Bronchial epithelial cell (primary cell): Measurements from ENCODE around the gene AGAP1. TPM values are rescaled to one million over a fixed set of nuclear protein-coding genes. Genes with fewer than 3 reads are reported as not detected.
A peak's percentile ranks its signal among the peaks of the same experiment; 100 is the strongest.

Experiments
- DNase-seq: peaks from one replicate; pipeline ENCODE4 v3.0.0-alpha.2; 2010; ENCODE audit warnings: low read depth
- FAIRE-seq: peaks from 2 replicates; lab custom pipeline; 2011; peaks lifted over from hg19 to GRCh38; lab: Jason Lieb, UNC
- H3K27me3 ChIP-seq: 2 replicates; pipeline ENCODE4 v1.5.1; 2011; ENCODE audit warnings: low read length; ENCODE audit not compliant: control insufficient read depth, insufficient read depth
- H3K36me3 ChIP-seq: 2 replicates; pipeline ENCODE4 v1.5.1; 2011; ENCODE audit warnings: low read length; ENCODE audit not compliant: control insufficient read depth, insufficient read depth
- H3K4me3 ChIP-seq: 2 replicates; pipeline ENCODE4 v1.5.1; 2011; ENCODE audit warnings: mild to moderate bottlenecking, low read depth, low read length, control low read depth
- total RNA-seq: library from RNA; depleted of rRNA; stranded (reverse); fragments of >200 nt; gene quantifications from 2 replicates; pipeline ENCODE4 v1.2.1, GENCODE V29; 2014
- TF ChIP-seq, protein P1 (sequence below): IDR thresholded peaks from 2 replicates; pipeline ENCODE4 v1.5.1; 2011; ENCODE audit warnings: mild to moderate bottlenecking, moderate library complexity, low read length, control low read depth, inconsistent platforms; ENCODE audit not compliant: insufficient read depth, severe bottlenecking

Gene AGAP1
- total RNA-seq, 1 donor from 2014 or later: 22.4 TPM

DNA sequence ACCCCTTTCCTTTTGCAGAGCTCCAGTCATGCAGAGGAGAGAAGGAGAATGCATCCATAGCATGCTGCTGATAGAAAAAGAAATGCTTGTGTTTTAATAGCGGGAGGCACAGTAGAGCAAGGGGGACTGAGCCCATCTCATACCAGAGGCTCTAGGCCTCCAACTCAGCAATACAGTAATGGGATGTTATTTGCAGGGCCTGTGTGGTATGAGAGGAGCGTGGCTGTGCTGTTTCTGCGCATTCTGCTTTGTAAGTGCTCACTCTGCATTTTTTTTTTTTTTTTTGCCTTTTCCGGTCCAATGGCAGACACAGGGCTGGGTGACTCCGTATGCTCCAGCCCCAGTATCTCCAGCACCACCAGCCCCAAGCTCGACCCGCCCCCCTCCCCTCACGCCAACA, 474.3 kb downstream of the AGAP1 start:
- TF ChIP-seq, protein P1, sequence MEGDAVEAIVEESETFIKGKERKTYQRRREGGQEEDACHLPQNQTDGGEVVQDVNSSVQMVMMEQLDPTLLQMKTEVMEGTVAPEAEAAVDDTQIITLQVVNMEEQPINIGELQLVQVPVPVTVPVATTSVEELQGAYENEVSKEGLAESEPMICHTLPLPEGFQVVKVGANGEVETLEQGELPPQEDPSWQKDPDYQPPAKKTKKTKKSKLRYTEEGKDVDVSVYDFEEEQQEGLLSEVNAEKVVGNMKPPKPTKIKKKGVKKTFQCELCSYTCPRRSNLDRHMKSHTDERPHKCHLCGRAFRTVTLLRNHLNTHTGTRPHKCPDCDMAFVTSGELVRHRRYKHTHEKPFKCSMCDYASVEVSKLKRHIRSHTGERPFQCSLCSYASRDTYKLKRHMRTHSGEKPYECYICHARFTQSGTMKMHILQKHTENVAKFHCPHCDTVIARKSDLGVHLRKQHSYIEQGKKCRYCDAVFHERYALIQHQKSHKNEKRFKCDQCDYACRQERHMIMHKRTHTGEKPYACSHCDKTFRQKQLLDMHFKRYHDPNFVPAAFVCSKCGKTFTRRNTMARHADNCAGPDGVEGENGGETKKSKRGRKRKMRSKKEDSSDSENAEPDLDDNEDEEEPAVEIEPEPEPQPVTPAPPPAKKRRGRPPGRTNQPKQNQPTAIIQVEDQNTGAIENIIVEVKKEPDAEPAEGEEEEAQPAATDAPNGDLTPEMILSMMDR: no peak
- H3K4me3 ChIP-seq: no peak overlapping the region
- FAIRE-seq (no peak), DNase-seq (no peak)
- H3K36me3 ChIP-seq: peaks cover 1% of the 10 kb centered on the region
- H3K27me3 ChIP-seq: no peaks in the 10 kb centered on the region

DNA sequence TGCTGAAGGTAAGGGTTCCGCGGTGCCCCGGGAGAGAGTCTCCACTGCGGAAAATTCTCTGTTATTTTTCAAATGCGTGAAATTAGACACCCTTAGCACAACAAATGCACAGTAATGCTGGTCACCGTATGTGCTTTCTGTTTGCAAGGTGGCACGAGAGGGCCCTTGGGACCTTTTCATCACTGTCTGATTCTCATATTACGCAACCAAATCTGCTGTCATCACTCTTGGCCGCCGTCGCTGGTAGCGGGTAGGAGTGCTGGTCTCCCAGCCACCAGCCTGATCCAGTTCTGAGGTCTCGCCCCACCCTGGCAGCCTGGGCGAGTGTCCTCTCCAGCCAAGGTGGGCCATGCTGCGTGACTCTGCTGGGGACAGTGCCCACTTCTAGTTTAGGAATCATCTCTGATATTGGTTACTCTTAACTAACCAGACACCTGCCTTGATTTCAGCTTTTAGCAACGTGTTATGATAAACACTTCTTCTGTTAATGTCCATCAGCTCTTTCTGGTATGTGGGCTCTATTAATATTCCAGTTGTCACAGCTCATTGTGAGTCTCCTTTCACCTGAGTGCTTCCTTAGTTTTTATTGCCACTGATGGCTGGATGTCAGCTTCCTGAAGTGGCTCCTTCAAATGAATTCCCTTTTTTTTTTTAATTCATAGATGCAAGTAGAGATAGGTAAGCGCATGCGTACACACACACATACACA, 474.9 kb downstream of the AGAP1 start:
- H3K4me3 ChIP-seq: no peak overlapping the region
- FAIRE-seq (no peak), DNase-seq (no peak)
- H3K36me3 ChIP-seq: peaks cover 1% of the 10 kb centered on the region
- no peaks in the 10 kb centered on the region for H3K27me3 ChIP-seq
- TF ChIP-seq, protein P1: no peak

DNA sequence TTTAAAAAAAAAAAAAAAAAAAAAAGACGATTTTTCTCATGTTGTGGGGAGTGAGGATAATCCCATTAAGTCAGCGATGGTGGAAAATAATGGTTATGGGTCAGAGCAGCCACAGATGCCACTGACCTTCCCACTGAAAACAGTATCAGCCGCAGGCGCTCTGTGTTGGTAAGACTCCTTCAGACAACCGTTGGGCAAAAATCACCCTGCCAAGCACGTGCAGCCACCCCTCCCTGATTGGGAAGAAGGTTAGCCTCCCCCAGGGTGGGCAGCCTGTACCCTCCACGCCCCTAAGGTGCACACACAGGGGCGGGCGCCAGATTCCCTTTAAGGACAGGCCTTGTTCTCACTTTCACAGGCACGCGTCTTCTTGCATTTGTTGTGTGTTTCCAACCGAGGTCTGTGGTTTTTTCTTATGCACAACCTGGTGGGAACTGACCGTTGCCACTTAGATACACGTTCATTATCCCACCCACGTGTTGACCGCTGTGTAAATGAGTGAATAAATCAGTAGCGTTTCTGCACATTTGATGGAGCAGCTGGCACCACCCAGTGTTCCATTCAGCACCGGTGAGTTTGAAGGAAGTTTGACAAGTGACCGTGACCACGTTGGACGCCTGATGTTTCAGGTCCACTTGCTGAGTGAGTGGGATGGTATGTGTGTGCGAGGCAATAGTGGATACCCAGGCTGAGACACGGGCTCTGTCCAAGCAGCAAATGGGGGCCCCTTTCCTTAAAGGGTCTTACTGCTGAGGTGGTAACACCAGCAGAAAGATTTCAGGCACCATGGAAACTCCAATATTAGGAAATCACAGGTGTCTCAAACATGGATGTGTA, 476.6 kb downstream of the AGAP1 start:
- TF ChIP-seq, protein P1: no peak
- Histone ChIP-seq H3K36me3 (peaks cover 2% of the 10 kb centered on the region), H3K27me3 (no peaks in the 10 kb centered on the region), H3K4me3 (no peak overlapping the region)
- no peak for DNase-seq
- peak; percentile 32 for FAIRE-seq

DNA sequence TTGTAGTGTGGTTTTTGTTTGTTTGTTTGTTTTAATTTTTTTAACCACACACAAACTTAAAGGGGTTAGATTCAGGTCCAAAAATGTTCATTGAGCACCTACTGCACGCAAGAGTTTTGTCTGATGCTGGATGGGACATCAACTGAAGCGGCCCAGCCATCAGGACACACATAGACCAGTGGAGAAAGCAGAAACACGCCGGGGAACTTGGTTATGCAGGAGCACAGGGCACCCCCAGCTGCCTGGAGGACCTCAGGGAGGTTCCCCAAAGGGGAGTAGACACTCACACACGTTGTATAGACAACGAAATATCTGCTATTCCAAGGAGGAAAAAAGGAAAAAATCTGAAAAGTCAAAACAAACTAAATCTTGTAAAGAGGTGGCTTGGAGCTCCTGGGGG, 482.7 kb downstream of the AGAP1 start:
- Histone ChIP-seq H3K4me3 (no peak overlapping the region), H3K36me3 (peaks cover 1% of the 10 kb centered on the region), H3K27me3 (no peaks in the 10 kb centered on the region)
- TF ChIP-seq, protein P1: no peak
- no peak for FAIRE-seq
- DNase-seq: no peak

DNA sequence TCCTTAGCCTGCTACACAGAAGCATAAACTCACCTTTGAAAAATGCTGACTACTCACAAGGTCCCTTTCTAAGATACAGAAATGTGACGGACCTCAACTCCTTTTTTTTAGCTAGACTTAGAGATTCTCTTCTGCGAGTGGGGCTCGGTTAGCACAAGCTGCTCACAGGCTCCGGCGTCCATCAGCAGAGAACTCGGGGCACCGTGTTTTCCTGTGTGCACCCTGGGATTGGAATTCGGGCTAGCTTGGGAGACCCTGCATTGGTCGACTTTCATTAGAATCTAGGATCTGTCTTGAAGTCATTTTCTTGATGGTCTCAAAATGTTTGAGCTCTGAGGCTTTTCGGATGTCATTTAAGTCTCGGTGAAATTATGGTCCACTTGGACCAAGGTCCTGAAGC, 483.1 kb downstream of the AGAP1 start:
- DNase-seq (no peak), FAIRE-seq (no peak)
- Histone ChIP-seq H3K36me3 (peaks cover 1% of the 10 kb centered on the region), H3K27me3 (no peaks in the 10 kb centered on the region), H3K4me3 (no peak overlapping the region)
- TF ChIP-seq, protein P1: no peak
